CD4-positive, alpha-beta T cell treated with Interleukin-6 at 100 ng/mL for 8 hours (primary cell): ENCODE data around the gene FBLN1.
"Not testable (repeated sequence)": the region's sequence is repeated elsewhere in the genome, so short reads cannot be mapped to it uniquely, and the experiment has no call there.

ENCODE experiments used
- DNase-seq: peaks from one replicate; pipeline ENCODE4 v3.0.0-alpha.2; 2020; ENCODE audit warnings: mixed read lengths, low spot score

The FBLN1 gene

DNA sequence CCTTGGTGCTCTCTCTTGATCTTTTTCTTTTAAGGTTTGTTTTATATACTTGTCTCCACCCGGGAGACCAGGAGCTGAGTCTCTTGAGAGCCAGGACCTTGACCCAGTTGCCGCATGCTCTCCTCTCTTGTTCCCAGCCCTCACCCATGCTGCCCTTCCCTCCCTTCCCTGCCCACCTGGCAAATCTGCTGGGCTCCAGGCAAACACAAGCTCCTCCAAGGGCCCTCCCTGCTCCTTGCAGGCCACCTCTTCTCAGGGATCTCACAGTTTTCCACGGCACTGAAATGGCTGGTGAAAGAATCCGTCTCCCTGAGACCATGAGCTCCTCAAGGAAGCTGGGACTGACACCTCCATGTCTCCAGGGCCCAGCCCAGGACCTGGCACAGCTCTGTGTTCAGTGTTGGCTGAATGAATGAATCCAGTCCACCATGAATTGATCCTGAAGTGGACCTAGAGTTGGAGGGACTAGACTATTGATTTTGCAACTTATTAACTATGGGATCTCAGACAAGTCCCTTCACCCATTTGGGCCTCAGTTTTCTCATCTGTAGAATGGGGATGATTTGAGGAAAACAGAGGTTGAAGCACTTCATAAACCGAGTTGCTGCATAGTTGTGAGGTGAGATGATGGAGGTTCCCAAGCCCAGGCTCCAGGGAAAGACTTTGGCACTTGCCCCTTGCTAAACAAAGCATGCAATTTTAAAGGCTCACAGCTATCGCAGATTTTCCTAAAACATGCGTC is 25.1 kb upstream of the FBLN1 start:
- DNase-seq: no peak

DNA sequence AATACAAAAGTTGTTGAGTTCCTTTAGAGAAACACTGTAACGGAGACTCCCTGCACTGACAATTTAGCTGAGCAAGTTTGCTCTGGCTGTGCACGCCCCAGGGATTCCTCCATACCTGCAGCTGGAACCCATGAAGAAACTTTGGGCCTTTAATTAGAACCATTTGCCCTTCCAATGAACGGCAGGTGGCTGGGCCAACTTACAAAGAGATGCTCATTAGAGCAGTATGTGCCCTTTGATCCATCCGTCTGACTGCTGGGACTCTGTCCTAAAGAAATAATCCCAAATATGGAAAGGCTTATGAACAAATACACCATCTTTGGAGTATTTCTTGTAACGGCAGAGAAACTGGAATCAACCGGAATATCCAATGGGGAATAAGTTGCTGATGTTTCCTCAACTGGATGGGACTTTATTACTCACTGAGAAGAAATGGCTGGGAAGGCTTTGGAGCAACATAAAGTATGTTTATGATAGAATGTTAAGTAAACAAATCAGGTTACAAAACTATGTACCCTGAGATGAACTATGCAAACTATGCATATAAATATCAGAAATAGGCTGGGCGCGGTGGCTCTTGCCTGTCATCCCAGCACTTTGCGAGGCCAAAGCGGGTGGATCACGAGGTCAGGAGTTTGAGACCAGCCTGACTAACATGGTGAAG is 24.4 kb upstream of the FBLN1 start:
- DNase-seq: no peak

- no peak for DNase-seq
Measured at GRCh38 chr22:45480717-45481116, 22.0 kb upstream of the FBLN1 start.

GRCh38 chr22:45481661-45482060 is 21.0 kb upstream of the FBLN1 start:
- DNase-seq: no peak

GRCh38 chr22:45482169-45482568 is 20.5 kb upstream of the FBLN1 start:
- DNase-seq: no peak

DNA sequence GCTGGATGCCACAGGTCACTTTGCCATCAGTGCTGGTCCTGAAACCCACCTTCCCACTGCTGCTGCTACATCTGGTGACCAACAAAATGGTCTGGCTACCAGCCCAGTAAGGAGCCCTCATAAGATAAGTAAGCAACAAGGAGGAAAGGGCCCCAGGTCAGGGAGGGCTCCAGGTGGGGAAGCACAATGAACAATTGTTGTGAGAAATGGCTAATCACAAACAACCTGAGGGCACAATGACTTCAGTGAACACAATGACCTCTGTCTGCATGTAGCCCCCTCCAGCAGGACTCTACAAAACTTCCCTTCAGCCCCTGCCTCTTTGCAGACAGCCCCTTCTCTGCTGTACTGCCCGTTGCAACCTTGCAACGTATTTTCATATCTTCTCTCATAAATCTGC is 19.4 kb upstream of the FBLN1 start:
- no peak for DNase-seq

- DNase-seq: no peak
Measured at GRCh38 chr22:45483918-45484499, 18.7 kb upstream of the FBLN1 start.

GRCh38 chr22:45484742-45485141 is 17.9 kb upstream of the FBLN1 start:
- DNase-seq: no peak

GRCh38 chr22:45485261-45485660 is 17.4 kb upstream of the FBLN1 start:
- DNase-seq: no peak

GRCh38 chr22:45488764-45489370 is 13.8 kb upstream of the FBLN1 start:
- DNase-seq: no peak

- DNase-seq: no peak
Measured at GRCh38 chr22:45490836-45491235, 11.8 kb upstream of the FBLN1 start.

DNA sequence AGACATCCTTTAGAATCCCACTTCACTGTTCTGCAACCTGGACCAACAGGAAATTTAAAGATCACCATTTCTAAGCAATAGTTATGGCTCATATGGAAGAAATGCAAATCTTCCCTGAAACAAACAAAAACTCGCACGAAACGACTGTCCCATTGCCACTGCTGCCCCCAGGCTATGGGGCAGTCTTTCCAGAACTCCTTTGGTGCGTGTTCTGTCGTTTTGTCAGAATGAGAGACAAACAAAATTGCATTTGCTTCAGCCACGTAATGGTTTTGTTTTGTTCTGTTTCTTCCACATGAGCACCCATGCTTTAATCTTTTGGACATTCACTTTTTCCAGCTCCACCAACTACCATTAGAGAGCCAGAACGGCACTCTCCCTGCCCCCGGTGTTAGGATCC is 10.8 kb upstream of the FBLN1 start:
- DNase-seq: no peak

- DNase-seq: no peak
Measured at GRCh38 chr22:45493286-45493771, 9.4 kb upstream of the FBLN1 start.

DNA sequence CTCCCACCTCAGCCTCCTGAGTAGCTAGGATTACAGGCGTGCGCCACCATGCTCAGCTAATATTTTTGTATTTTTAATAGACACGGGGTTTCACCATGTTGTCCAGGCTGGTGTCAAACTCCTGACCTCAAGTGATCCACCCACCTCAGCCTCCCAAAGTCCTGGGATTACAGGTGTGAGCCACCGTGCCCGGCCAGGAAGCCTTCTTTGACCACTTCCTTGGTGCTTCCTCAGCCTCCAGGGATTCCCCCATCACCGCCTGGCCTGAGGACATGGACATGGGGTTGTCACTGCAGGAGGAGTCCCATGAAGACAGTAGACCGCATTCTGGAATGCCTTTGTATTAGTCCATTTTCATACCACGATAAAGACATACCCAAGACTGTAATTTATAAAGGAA is 8.4 kb upstream of the FBLN1 start:
- not testable (repeated sequence) for DNase-seq

DNA sequence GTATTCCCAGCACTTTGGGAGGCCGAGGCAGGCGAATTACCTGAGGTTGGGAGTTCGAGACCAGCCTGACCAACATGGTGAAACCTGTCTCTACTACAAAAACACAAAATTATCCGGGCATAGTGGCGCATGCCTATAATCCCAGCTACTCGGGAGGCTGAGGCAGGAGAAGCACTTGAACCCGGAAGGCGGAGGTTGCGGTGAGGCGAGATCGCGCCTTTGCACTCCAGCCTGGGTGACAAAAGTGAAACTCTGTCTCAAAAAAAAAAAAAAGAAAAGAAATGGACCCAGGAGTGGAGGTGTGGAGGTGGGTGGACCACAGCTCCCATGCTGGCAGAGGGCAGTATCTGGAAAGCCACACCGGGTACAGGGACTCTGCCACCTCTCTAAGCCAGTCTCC is 7.1 kb upstream of the FBLN1 start:
- DNase-seq: not testable (repeated sequence)

DNA sequence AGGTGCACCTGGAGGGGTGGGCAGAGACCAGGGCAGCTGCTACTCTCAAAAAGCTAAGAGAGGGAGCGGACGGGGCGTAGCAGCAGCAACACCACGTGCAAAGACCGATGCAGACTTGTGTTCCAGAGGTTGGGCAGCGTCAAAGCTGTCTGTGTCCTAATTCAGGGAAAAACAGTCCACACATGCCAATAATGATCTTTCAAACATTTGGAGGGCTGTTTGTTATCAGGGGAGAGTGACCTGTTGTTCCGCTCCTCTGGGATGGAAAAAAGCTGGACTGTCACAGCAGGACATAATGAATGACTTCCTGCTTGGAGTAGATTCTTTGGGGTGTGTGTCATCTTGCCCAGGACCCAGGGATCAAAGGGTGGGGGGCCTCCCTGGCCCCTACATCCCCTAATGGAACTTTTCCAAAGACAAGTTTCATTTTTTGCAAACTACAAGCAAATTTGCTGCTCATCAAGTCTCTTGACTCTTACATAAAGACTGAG is 6.2 kb upstream of the FBLN1 start:
- DNase-seq: no peak

GRCh38 chr22:45497351-45498145 is 5.1 kb upstream of the FBLN1 start:
- DNase-seq: no peak

GRCh38 chr22:45499746-45500145 is 2.9 kb upstream of the FBLN1 start:
- DNase-seq: no peak

GRCh38 chr22:45503050-45503815 is 550 bp downstream of the FBLN1 start:
- no peak for DNase-seq

GRCh38 chr22:45503816-45504372 is 1.2 kb downstream of the FBLN1 start:
- no peak for DNase-seq
